Astrocyte of the spinal cord (primary cell): ENCODE data around the gene FOXR1.

Experiments used
- DNase-seq: peaks from one replicate; pipeline ENCODE4 v3.0.0; 2011; ENCODE audit warnings: low read depth, low spot score
- H3K4me3 ChIP-seq: 2 replicates; pipeline ENCODE4 v1.5.1; 2011; ENCODE audit warnings: low read depth, mild to moderate bottlenecking, low read length, moderate library complexity
- CTCF ChIP-seq: IDR thresholded peaks from 2 replicates; pipeline ENCODE4 v1.5.1; 2012; ENCODE audit warnings: low read depth, mild to moderate bottlenecking, low read length, inconsistent platforms
- in situ Hi-C: cut with HindIII; loops from 2 replicates; pipeline ENCODE4 v1.10.0; 2017; ENCODE audit warnings: low sequenced_read_pairs

The FOXR1 gene

GRCh38 chr11:118971646-118972045, at the start of gene FOXR1:
Gene FOXR1 (plus strand): TSS chr11:118971761. CDS start chr11:118971932, 171 bp downstream.
- in situ Hi-C loops = no loop called here
- DNase-seq = no peak
- TF ChIP-seq CTCF = no peak
- no peak within 1 kb of the TSS for H3K4me3 ChIP-seq

- no peak for DNase-seq
- no peak for TF ChIP-seq CTCF
- H3K4me3 ChIP-seq = peak overlapping the region; percentile 98
- in situ Hi-C loops = no loop called here
These were observed 49.4 kb upstream of the FOXR1 start for GRCh38 chr11:118921929-118922744.

GRCh38 chr11:118922745-118923627, 48.6 kb upstream of the FOXR1 start:
- no peak for DNase-seq
- in situ Hi-C loops = no loop called here
- peak overlapping the region; percentile 98 for H3K4me3 ChIP-seq
- TF ChIP-seq CTCF = no peak

GRCh38 chr11:118923721-118924587, 47.6 kb upstream of the FOXR1 start:
- in situ Hi-C loops = no loop called here
- no peak for TF ChIP-seq CTCF
- H3K4me3 ChIP-seq = peak overlapping the region; percentile 98
- DNase-seq = no peak

- in situ Hi-C loops = no loop called here
- no peak for TF ChIP-seq CTCF
- peak overlapping the region; percentile 98 for H3K4me3 ChIP-seq
- DNase-seq = no peak
These were observed 46.7 kb upstream of the FOXR1 start for GRCh38 chr11:118924591-118925585.
